Dedifferentiated amniotic fluid mesenchymal stem cell (primary cell): Measurements from ENCODE around the gene EARS2.

Experiments used
- DNase-seq: peaks from one replicate; pipeline ENCODE4 v3.0.0-alpha.2; 2016; ENCODE audit errors: extremely low spot score

The EARS2 gene

DNA sequence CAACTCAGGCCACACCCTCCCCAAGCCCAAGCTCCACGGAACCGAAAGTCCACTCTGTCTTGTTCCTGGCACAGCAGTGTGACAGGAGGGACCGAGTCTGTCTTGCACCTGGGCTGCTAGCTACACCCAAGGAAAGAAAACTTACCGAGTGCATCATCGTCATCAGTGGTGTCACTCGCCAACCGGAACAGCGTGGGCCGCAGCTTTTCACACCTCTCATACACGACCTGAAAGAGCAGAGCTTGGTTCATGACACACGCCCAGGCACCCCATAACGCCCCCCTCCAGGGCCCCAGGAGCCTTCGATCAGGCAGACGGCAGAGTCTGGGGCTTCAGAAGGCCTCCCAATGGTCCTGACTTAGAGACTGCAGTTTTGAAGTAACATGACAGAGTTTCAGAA, 74.4 kb downstream of the EARS2 start:
- DNase-seq = no peak

GRCh38 chr16:23480257-23480656, 76.9 kb downstream of the EARS2 start:
- DNase-seq = no peak

- no peak for DNase-seq
Measured at GRCh38 chr16:23479138-23479537, 78.0 kb downstream of the EARS2 start.

GRCh38 chr16:23478566-23478965, 78.6 kb downstream of the EARS2 start:
- no peak for DNase-seq

DNA sequence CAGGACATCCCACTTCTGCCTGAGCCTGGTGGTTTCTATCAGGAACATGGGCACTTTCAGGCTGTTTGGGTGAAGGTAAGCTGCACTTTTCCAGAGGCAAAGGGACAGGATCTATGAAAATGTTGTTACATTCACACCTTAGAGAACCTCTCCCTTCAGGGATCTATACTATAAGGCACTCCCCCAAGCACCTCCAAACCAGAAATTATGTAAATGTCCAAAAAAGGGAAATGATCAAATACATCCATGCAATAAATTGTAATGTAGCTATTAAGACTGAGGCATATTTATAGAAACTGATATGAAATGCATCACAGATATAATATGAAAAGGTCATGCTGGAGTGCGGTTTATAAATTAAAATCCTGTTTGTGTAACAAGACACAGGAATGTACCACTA, 80.9 kb downstream of the EARS2 start:
- DNase-seq = no peak
